A549 (cell line): Measurements from ENCODE around the gene PALLD. TPM values are rescaled to one million over a fixed set of nuclear protein-coding genes. Genes with fewer than 3 reads are reported as not detected.

Experiments
- ATAC-seq, 2 experiments: fragments of 200-7000 bp in 1 of 2; fragments of >200 bp in 1 of 2; cut with Nextera tagmentation in 1 of 2; cut with Tn5 transposase in 1 of 2; 3 replicates each; pipeline versions ENCODE4 v1.8.0 to v1.9.1; 2018 to 2020; ENCODE audit warnings: mild to moderate bottlenecking in 1 of 2, moderate library complexity in 1 of 2
- CTCF ChIA-PET: fragments of 300-600 bp; sonication (Branson Sonifier 250); formaldehyde crosslinking; extraction: SDS; loops from one replicate; lab custom pipeline; 2021; ENCODE audit warnings: antibody characterized with exemption, inconsistent platforms; lab: Yijun Ruan, JAX
- POLR2A ChIA-PET: fragments of 350-600 bp; formaldehyde crosslinking; extraction: SDS; loops from one replicate; lab custom pipeline; 2021; ENCODE audit warnings: antibody characterized with exemption, inconsistent platforms; lab: Yijun Ruan, JAX
- DNase-seq, 2 experiments: peaks; one replicate each; pipeline versions ENCODE4 v3.0.0 to v3.0.0-alpha.2; 2011 to 2016; ENCODE audit warnings: low read depth in 1 of 2, low spot score in 1 of 2
- FAIRE-seq: peaks from 2 replicates; lab custom pipeline; 2011; peaks lifted over from hg19 to GRCh38; lab: Jason Lieb, UNC
- H3K27ac ChIP-seq, 2 experiments: fragments of >200 bp; sonication (Bioruptor Twin); formaldehyde crosslinking; 3 replicates each; pipeline ENCODE4 v1.5.1; 2016 to 2017
- H3K4me1 ChIP-seq: fragments of >200 bp; sonication (Bioruptor Twin); formaldehyde crosslinking; 3 replicates; pipeline ENCODE4 v1.6.1; 2016
- H3K4me2 ChIP-seq: fragments of >200 bp; sonication (Bioruptor Twin); formaldehyde crosslinking; 3 replicates; pipeline ENCODE4 v1.6.1; 2016
- H3K4me3 ChIP-seq: fragments of >200 bp; sonication (Bioruptor Twin); formaldehyde crosslinking; 3 replicates; pipeline ENCODE4 v1.5.1; 2016
- H3K9me3 ChIP-seq: fragments of >200 bp; sonication (Bioruptor Twin); formaldehyde crosslinking; 3 replicates; pipeline ENCODE4 v1.6.1; 2016
- BHLHE40 ChIP-seq: IDR thresholded peaks from 2 replicates; pipeline ENCODE4 v1.6.1; 2012; ENCODE audit warnings: low read depth, low read length, inconsistent platforms
- CBX2 ChIP-seq: fragments of 200-600 bp; sonication (generic); IDR thresholded peaks from 2 replicates; pipeline ENCODE4 v1.6.1; 2016; ENCODE audit warnings: low read depth, mild to moderate bottlenecking, borderline replicate concordance
- CBX8 ChIP-seq: fragments of 200-600 bp; sonication (generic); IDR thresholded peaks from 2 replicates; pipeline ENCODE4 v1.6.1; 2016
- CEBPB ChIP-seq, 2 experiments: fragments of >200 bp in 1 of 2; sonication (Bioruptor Twin) in 1 of 2; formaldehyde crosslinking in 1 of 2; IDR thresholded peaks; 2 replicates each; pipeline ENCODE4 v1.6.1; 2012 to 2016
- CHD4 ChIP-seq: fragments of 200-600 bp; sonication (generic); IDR thresholded peaks from 2 replicates; pipeline ENCODE4 v1.6.1; 2016; ENCODE audit warnings: antibody characterized with exemption, mild to moderate bottlenecking, borderline replicate concordance
- EHMT2 ChIP-seq: fragments of 200-600 bp; sonication (generic); IDR thresholded peaks from 2 replicates; pipeline ENCODE4 v1.6.1; 2016; ENCODE audit warnings: antibody characterized with exemption, low read depth, mild to moderate bottlenecking, moderate library complexity
- HES2 ChIP-seq: fragments of >200 bp; sonication (Bioruptor Twin); formaldehyde crosslinking; IDR thresholded peaks from 2 replicates; pipeline ENCODE4 v1.6.1; 2016
- HOXB13 ChIP-seq: fragments of 250-450 bp; sonication (Bioruptor Pico); IDR thresholded peaks from 2 replicates; pipeline ENCODE4 v1.5.0; 2020; ENCODE audit warnings: low read depth, mild to moderate bottlenecking, moderate library complexity
- HOXB5 ChIP-seq: fragments of 250-450 bp; sonication (Bioruptor Pico); IDR thresholded peaks from 2 replicates; pipeline ENCODE4 v1.5.0; 2020; ENCODE audit warnings: mild to moderate bottlenecking, moderate library complexity
- JUNB ChIP-seq: fragments of >200 bp; sonication (Bioruptor Twin); formaldehyde crosslinking; IDR thresholded peaks from 2 replicates; pipeline ENCODE4 v1.6.1; 2016
- KDM1A ChIP-seq: fragments of 200-600 bp; sonication (generic); IDR thresholded peaks from 2 replicates; pipeline ENCODE4 v1.6.1; 2016; ENCODE audit warnings: low read depth, mild to moderate bottlenecking
- MAFK ChIP-seq: fragments of 450-650 bp; IDR thresholded peaks from 2 replicates; pipeline ENCODE4 v1.6.1; 2014; ENCODE audit not compliant: partially characterized antibody
- MAZ ChIP-seq: fragments of 150-350 bp; IDR thresholded peaks from 2 replicates; pipeline ENCODE4 v1.6.1; 2014; ENCODE audit warnings: antibody characterized with exemption, low read depth, low read length, borderline replicate concordance
- MYC ChIP-seq: IDR thresholded peaks from 2 replicates; pipeline ENCODE4 v1.6.1; 2012; ENCODE audit warnings: mild to moderate bottlenecking, inconsistent platforms, low read length, improper control_type of control experiment, borderline replicate concordance
- NPAS2 ChIP-seq: fragments of 250-450 bp; sonication (Bioruptor Pico); IDR thresholded peaks from 2 replicates; pipeline ENCODE4 v1.8.0; 2022; ENCODE audit warnings: mild to moderate bottlenecking, moderate library complexity, borderline replicate concordance
- NR3C1 ChIP-seq: fragments of >200 bp; sonication (Bioruptor Twin); formaldehyde crosslinking; IDR thresholded peaks from 3 replicates; pipeline ENCODE4 v1.6.1; 2017
- PHF8 ChIP-seq: fragments of 200-600 bp; sonication (generic); IDR thresholded peaks from 2 replicates; pipeline ENCODE4 v1.6.1; 2016; ENCODE audit warnings: low read depth, mild to moderate bottlenecking, antibody characterized with exemption, moderate library complexity, borderline replicate concordance
- POLR2A ChIP-seq: IDR thresholded peaks from 2 replicates; pipeline ENCODE4 v1.6.1; 2012; ENCODE audit warnings: mild to moderate bottlenecking, low read length
- POLR2AphosphoS2 ChIP-seq: conservative IDR thresholded peaks from 2 replicates; pipeline ENCODE4 v1.6.1; 2012; ENCODE audit warnings: low read length, improper control_type of control experiment, inconsistent platforms
- RAD21 ChIP-seq, 2 experiments: fragments of >200 bp in 1 of 2; sonication (Bioruptor Twin) in 1 of 2; formaldehyde crosslinking in 1 of 2; IDR thresholded peaks in 1 of 2; conservative IDR thresholded peaks in 1 of 2; 2 replicates in 1 of 2; 3 replicates in 1 of 2; pipeline ENCODE4 v1.6.1; 2012 to 2018; ENCODE audit warnings: inconsistent platforms in 1 of 2
- SMC3 ChIP-seq: fragments of >200 bp; sonication (Bioruptor Twin); formaldehyde crosslinking; IDR thresholded peaks from 3 replicates; pipeline ENCODE4 v1.6.1; 2018; ENCODE audit warnings: inconsistent platforms
- SREBF2 ChIP-seq: fragments of 450-650 bp; IDR thresholded peaks from 2 replicates; pipeline ENCODE4 v1.6.1; 2014; ENCODE audit warnings: mild to moderate bottlenecking, moderate library complexity
- TP53 ChIP-seq: fragments of 250-450 bp; sonication (Bioruptor Pico); IDR thresholded peaks from 2 replicates; pipeline ENCODE4 v1.5.0; 2021; ENCODE audit warnings: mild to moderate bottlenecking, moderate library complexity
- ZC3H11A ChIP-seq: fragments of 450-650 bp; IDR thresholded peaks from 2 replicates; pipeline ENCODE4 v1.6.1; 2014; ENCODE audit warnings: antibody characterized with exemption, mild to moderate bottlenecking
- ZFP36 ChIP-seq: fragments of 450-650 bp; IDR thresholded peaks from 2 replicates; pipeline ENCODE4 v1.6.1; 2014; ENCODE audit warnings: borderline replicate concordance; ENCODE audit not compliant: partially characterized antibody
- WGBS: methylation state at CpG from one replicate; pipeline ENCODE4 v1.1.6; 2017; ENCODE audit errors: missing lambda C conversion rate; 5-methylcytosine and 5-hydroxymethylcytosine counted together
- polyA plus RNA-seq, 4 experiments: library from polyadenylated mRNA; depleted of rRNA in 3 of 4; stranded (reverse); fragments of >200 nt; fragmentation: RNase III in 1 of 4; extraction: RNeasy Plus Mini Kit Qiagen cat#74134 plus additional on column Dnase treatment in 1 of 4; gene quantifications; 2 replicates in 3 of 4; 3 replicates in 1 of 4; pipeline ENCODE4 v1.2.3, GENCODE V29; 2011 to 2017
- TF ChIP-seq, protein P1 (sequence below): fragments of 450-650 bp; IDR thresholded peaks from 2 replicates; pipeline ENCODE4 v1.6.1; 2014; ENCODE audit warnings: antibody characterized with exemption
- TF ChIP-seq, protein P2 (sequence below): IDR thresholded peaks from 2 replicates; pipeline ENCODE4 v1.6.1; 2012
- TF ChIP-seq, protein P3 (sequence below): fragments of 250-450 bp; sonication (Bioruptor Pico); IDR thresholded peaks from 2 replicates; pipeline ENCODE4 v1.5.0; 2020; ENCODE audit warnings: low read depth, mild to moderate bottlenecking, moderate library complexity
- TF ChIP-seq, protein P4 (sequence below): fragments of 150-350 bp; IDR thresholded peaks from 2 replicates; pipeline ENCODE4 v1.6.1; 2014; ENCODE audit warnings: low read depth, mild to moderate bottlenecking, low read length
- TF ChIP-seq, protein P5 (sequence below): fragments of 250-450 bp; sonication (Bioruptor Pico); IDR thresholded peaks from 2 replicates; pipeline ENCODE4 v1.5.0; 2021; ENCODE audit warnings: mild to moderate bottlenecking, moderate library complexity, borderline replicate concordance

Gene PALLD
- polyA plus RNA-seq, 2 of the 4 experiments (the other 2 are of a cell fraction) = 88.8 to 113 TPM

- DNase-seq = no peak
- CTCF ChIA-PET = interaction anchor here (1.6 kb wide), 1 partner anchor 22 kb away, joined by 5 read pairs; no protein-coding TSS in a partner anchor
- peak overlapping the region; percentile 80 for H3K4me2 ChIP-seq
Observed at GRCh38 chr4:168537571-168537970, 40.7 kb downstream of the PALLD start.

GRCh38 chr4:168538632-168539031 is 41.8 kb downstream of the PALLD start:
- Histone ChIP-seq H3K4me1 (peaks cover 60% of the 10 kb centered on the region), H3K4me2 (peak overlapping the region; percentile 80), H3K9me3 (no peaks in the 10 kb centered on the region), H3K27ac (peak overlapping the region; percentile 89 to 90), H3K4me3 (no peak overlapping the region)
- no peak for ATAC-seq
- ChIA-PET CTCF (interaction anchor here (1.4 to 1.7 kb wide), 4 partner anchors 8 to 47 kb away, joined by 3 to 8 read pairs (median 5); no protein-coding TSS in a partner anchor), POLR2A (no interaction called here)
- DNase-seq = no peak
- FAIRE-seq = no peak
- 56% methylated on average over 9 of the region's 9 CpGs for WGBS
- TF ChIP-seq ZC3H11A = no peak
- no peak for TF ChIP-seq MAZ
- no peak for TF ChIP-seq TP53
- no peak for TF ChIP-seq KDM1A
- TF ChIP-seq RAD21 (conservative IDR thresholded peaks at IDR 0.05 in 1 of 2, IDR thresholded peaks at IDR 0.05 in 1 of 2) = no peak
- no peak for TF ChIP-seq HOXB5 (CRISPR knock-in tag)
- TF ChIP-seq, protein P1, sequence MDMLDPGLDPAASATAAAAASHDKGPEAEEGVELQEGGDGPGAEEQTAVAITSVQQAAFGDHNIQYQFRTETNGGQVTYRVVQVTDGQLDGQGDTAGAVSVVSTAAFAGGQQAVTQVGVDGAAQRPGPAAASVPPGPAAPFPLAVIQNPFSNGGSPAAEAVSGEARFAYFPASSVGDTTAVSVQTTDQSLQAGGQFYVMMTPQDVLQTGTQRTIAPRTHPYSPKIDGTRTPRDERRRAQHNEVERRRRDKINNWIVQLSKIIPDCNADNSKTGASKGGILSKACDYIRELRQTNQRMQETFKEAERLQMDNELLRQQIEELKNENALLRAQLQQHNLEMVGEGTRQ = no peak
- TF ChIP-seq HOXB13 (CRISPR knock-in tag) = no peak
- TF ChIP-seq, protein P2, sequence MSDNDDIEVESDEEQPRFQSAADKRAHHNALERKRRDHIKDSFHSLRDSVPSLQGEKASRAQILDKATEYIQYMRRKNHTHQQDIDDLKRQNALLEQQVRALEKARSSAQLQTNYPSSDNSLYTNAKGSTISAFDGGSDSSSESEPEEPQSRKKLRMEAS = no peak
- no peak for TF ChIP-seq POLR2AphosphoS2
- TF ChIP-seq MYC = no peak
- TF ChIP-seq, protein P3, sequence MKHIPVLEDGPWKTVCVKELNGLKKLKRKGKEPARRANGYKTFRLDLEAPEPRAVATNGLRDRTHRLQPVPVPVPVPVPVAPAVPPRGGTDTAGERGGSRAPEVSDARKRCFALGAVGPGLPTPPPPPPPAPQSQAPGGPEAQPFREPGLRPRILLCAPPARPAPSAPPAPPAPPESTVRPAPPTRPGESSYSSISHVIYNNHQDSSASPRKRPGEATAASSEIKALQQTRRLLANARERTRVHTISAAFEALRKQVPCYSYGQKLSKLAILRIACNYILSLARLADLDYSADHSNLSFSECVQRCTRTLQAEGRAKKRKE (CRISPR knock-in tag) = no peak
- no peak for TF ChIP-seq JUNB
- TF ChIP-seq SREBF2 = no peak
- TF ChIP-seq CEBPB (IDR thresholded peaks at IDR 0.05) = no peak
- no peak for TF ChIP-seq CBX8
- no peak for TF ChIP-seq SMC3
- no peak for TF ChIP-seq EHMT2
- no peak for TF ChIP-seq PHF8
- no peak for TF ChIP-seq POLR2A

More at GRCh38 chr4:168537571-168537970, 40.7 kb downstream of the PALLD start:
- 14% methylated on average over 3 of the region's 3 CpGs for WGBS
- POLR2A ChIA-PET = no interaction called here
- ATAC-seq (no peak), FAIRE-seq (no peak)
- H3K4me1 ChIP-seq = peaks cover 60% of the 10 kb centered on the region
- no peak overlapping the region for H3K4me3 ChIP-seq
- peak overlapping the region; percentile 83 to 89 for H3K27ac ChIP-seq
- H3K9me3 ChIP-seq = no peaks in the 10 kb centered on the region
- TF ChIP-seq PHF8 = no peak
- TF ChIP-seq KDM1A = no peak
- TF ChIP-seq ZFP36 = no peak
- no peak for TF ChIP-seq CBX2
- no peak for TF ChIP-seq BHLHE40
- TF ChIP-seq NR3C1 = no peak
- TF ChIP-seq, protein P4, sequence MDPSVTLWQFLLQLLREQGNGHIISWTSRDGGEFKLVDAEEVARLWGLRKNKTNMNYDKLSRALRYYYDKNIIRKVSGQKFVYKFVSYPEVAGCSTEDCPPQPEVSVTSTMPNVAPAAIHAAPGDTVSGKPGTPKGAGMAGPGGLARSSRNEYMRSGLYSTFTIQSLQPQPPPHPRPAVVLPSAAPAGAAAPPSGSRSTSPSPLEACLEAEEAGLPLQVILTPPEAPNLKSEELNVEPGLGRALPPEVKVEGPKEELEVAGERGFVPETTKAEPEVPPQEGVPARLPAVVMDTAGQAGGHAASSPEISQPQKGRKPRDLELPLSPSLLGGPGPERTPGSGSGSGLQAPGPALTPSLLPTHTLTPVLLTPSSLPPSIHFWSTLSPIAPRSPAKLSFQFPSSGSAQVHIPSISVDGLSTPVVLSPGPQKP = no peak
- TF ChIP-seq, protein P5, sequence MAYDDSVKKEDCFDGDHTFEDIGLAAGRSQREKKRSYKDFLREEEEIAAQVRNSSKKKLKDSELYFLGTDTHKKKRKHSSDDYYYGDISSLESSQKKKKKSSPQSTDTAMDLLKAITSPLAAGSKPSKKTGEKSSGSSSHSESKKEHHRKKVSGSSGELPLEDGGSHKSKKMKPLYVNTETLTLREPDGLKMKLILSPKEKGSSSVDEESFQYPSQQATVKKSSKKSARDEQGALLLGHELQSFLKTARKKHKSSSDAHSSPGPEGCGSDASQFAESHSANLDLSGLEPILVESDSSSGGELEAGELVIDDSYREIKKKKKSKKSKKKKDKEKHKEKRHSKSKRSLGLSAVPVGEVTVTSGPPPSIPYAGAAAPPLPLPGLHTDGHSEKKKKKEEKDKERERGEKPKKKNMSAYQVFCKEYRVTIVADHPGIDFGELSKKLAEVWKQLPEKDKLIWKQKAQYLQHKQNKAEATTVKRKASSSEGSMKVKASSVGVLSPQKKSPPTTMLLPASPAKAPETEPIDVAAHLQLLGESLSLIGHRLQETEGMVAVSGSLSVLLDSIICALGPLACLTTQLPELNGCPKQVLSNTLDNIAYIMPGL (CRISPR knock-in tag) = no peak
- TF ChIP-seq HES2 = no peak
- no peak for TF ChIP-seq TP53
- TF ChIP-seq NPAS2 (CRISPR knock-in tag) = no peak
- TF ChIP-seq ZC3H11A = no peak
- TF ChIP-seq MAFK = no peak
- no peak for TF ChIP-seq CHD4
